Hepatocyte (in vitro differentiated cells): Measurements from ENCODE around the gene MAD1L1.

ENCODE experiments used
- EZH2 ChIP-seq: fragments of 200-600 bp; sonication (generic); IDR thresholded peaks from 2 replicates; pipeline ENCODE4 v1.6.1; 2016; ENCODE audit warnings: antibody characterized with exemption, mild to moderate bottlenecking, borderline replicate concordance
- EZH2phosphoT487 ChIP-seq: fragments of 200-600 bp; sonication (generic); IDR thresholded peaks from one replicate; pipeline ENCODE4 v1.6.1; 2018; ENCODE audit warnings: antibody characterized with exemption, mild to moderate bottlenecking, low read depth, moderate library complexity; ENCODE audit not compliant: unreplicated experiment, severe bottlenecking
- TF ChIP-seq, protein P1 (sequence below): fragments of 200-600 bp; sonication (generic); IDR thresholded peaks from 2 replicates; pipeline ENCODE4 v1.5.1; 2016; ENCODE audit warnings: antibody characterized with exemption, mild to moderate bottlenecking; ENCODE audit not compliant: poor library complexity

DNA sequence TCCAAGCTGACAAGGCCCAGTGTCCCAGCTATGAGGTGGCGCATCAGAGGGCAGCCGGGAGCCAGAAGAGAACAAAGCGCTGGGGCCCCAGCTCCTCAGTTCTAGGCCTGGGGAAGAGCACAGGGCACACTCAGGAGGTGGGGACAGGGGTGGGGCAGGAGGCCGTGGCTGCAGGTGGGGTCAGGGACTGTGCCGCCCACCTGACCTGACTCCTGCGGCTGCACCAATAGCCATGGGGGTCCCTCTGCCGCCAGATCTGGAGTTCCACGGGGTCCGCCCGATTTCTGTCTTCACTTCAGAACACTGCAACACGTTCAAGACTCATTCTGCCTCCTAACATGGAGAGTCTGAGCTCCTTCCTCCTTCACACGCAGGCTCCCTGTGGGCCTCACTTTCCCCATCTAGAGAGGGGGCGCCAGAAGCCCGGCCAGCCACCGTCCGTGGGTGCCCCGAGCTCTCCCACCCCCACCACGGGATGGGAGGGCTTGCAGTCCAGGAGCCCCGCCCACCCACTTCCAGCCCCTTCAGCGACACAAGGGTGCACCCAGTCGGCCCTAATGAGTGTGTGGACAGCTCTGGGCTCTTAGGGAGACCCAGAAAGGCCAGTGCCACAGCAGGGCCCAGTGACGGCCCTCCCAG, 278.3 kb downstream of the MAD1L1 start:
- TF ChIP-seq, protein P1, sequence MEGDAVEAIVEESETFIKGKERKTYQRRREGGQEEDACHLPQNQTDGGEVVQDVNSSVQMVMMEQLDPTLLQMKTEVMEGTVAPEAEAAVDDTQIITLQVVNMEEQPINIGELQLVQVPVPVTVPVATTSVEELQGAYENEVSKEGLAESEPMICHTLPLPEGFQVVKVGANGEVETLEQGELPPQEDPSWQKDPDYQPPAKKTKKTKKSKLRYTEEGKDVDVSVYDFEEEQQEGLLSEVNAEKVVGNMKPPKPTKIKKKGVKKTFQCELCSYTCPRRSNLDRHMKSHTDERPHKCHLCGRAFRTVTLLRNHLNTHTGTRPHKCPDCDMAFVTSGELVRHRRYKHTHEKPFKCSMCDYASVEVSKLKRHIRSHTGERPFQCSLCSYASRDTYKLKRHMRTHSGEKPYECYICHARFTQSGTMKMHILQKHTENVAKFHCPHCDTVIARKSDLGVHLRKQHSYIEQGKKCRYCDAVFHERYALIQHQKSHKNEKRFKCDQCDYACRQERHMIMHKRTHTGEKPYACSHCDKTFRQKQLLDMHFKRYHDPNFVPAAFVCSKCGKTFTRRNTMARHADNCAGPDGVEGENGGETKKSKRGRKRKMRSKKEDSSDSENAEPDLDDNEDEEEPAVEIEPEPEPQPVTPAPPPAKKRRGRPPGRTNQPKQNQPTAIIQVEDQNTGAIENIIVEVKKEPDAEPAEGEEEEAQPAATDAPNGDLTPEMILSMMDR: no peak
- no peak for TF ChIP-seq EZH2
- no peak for TF ChIP-seq EZH2phosphoT487
